Measurements from ENCODE around the gene GPR176. TPM values are rescaled to one million over a fixed set of nuclear protein-coding genes. Genes with fewer than 3 reads are reported as not detected.

Gene GPR176
- 29.5 and 32.4 TPM in 2 replicates for total RNA-seq (2014; rRNA removed; shearing (Covaris generic))

- peak; percentile 84 for DNase-seq (ENCODE audit: low read depth)
Observed at GRCh38 chr15:39919748-39920509, at the start of gene GPR176. Gene GPR176, minus strand, starts transcription at chr15:39920266. Its CDS starts 240 bp downstream, at chr15:39920026.

- no peak for DNase-seq (ENCODE audit: low read depth)
Observed at GRCh38 chr15:39969002-39969394, 48.9 kb upstream of the GPR176 start.

- DNase-seq (ENCODE audit: low read depth): no peak
Observed at GRCh38 chr15:39968273-39969001, 48.4 kb upstream of the GPR176 start.

GRCh38 chr15:39966521-39966920, 46.5 kb upstream of the GPR176 start:
- no peak for DNase-seq (ENCODE audit: low read depth)

GRCh38 chr15:39963786-39964185, 43.7 kb upstream of the GPR176 start:
- no peak for DNase-seq (ENCODE audit: low read depth)

GRCh38 chr15:39961051-39961450, 41.0 kb upstream of the GPR176 start:
- no peak for DNase-seq (ENCODE audit: low read depth)

- DNase-seq (ENCODE audit: low read depth): no peak
Observed at GRCh38 chr15:39960411-39960810, 40.3 kb upstream of the GPR176 start.

- no peak for DNase-seq (ENCODE audit: low read depth)
Observed at GRCh38 chr15:39959411-39959810, 39.3 kb upstream of the GPR176 start.

- DNase-seq (ENCODE audit: low read depth): no peak
Observed at GRCh38 chr15:39957481-39957880, 37.4 kb upstream of the GPR176 start.

- DNase-seq (ENCODE audit: low read depth): no peak
Observed at GRCh38 chr15:39953521-39953920, 33.5 kb upstream of the GPR176 start.

- no peak for DNase-seq (ENCODE audit: low read depth)
Observed at GRCh38 chr15:39951561-39951960, 31.5 kb upstream of the GPR176 start.

- no peak for DNase-seq (ENCODE audit: low read depth)
Observed at GRCh38 chr15:39948817-39949216, 28.8 kb upstream of the GPR176 start.

GRCh38 chr15:39947401-39948197, 27.5 kb upstream of the GPR176 start:
- DNase-seq (ENCODE audit: low read depth): no peak

GRCh38 chr15:39946862-39947261, 26.8 kb upstream of the GPR176 start:
- DNase-seq (ENCODE audit: low read depth): peak; percentile 25

GRCh38 chr15:39944726-39945125, 24.7 kb upstream of the GPR176 start:
- no peak for DNase-seq (ENCODE audit: low read depth)

- no peak for DNase-seq (ENCODE audit: low read depth)
Observed at GRCh38 chr15:39942753-39943150, 22.7 kb upstream of the GPR176 start.

- no peak for DNase-seq (ENCODE audit: low read depth)
Observed at GRCh38 chr15:39942101-39942752, 22.2 kb upstream of the GPR176 start.

- DNase-seq (ENCODE audit: low read depth): no peak
Observed at GRCh38 chr15:39939487-39940452, 19.7 kb upstream of the GPR176 start.

- no peak for DNase-seq (ENCODE audit: low read depth)
Observed at GRCh38 chr15:39937696-39938095, 17.6 kb upstream of the GPR176 start.

- DNase-seq (ENCODE audit: low read depth): no peak
Observed at GRCh38 chr15:39936681-39937080, 16.6 kb upstream of the GPR176 start.

- peak; percentile 63 for DNase-seq (ENCODE audit: low read depth)
Observed at GRCh38 chr15:39936187-39936586, 16.1 kb upstream of the GPR176 start.
